NT2/D1 (cell line): ENCODE measurements around the gene ATP11B.

Experiments
- DNase-seq: peaks from one replicate; pipeline ENCODE4 v3.0.0-alpha.2; 2011; ENCODE audit warnings: low read depth, low spot score
- H3K27me3 ChIP-seq: 2 replicates; pipeline ENCODE4 v1.6.0; 2011; ENCODE audit warnings: mild to moderate bottlenecking; ENCODE audit not compliant: insufficient read length, insufficient read depth
- H3K36me3 ChIP-seq: 2 replicates; pipeline ENCODE4 v1.6.1; 2011; ENCODE audit warnings: mild to moderate bottlenecking, low read length, mixed read lengths; ENCODE audit not compliant: insufficient read depth, insufficient read length
- H3K4me1 ChIP-seq: 2 replicates; pipeline ENCODE4 v1.5.1; 2011; ENCODE audit not compliant: insufficient read depth, insufficient read length
- H3K4me3 ChIP-seq: 2 replicates; pipeline ENCODE4 v1.5.1; 2011; ENCODE audit warnings: low read depth; ENCODE audit not compliant: insufficient read length
- H3K9ac ChIP-seq: 2 replicates; pipeline ENCODE4 v1.6.0; 2011; ENCODE audit warnings: low read depth; ENCODE audit not compliant: insufficient read length
- H3K9me3 ChIP-seq: 2 replicates; pipeline ENCODE4 v1.5.1; 2011; ENCODE audit warnings: mild to moderate bottlenecking, low read length; ENCODE audit not compliant: insufficient read depth
- SUZ12 ChIP-seq: IDR thresholded peaks from 2 replicates; pipeline ENCODE4 v1.6.1; 2011; ENCODE audit not compliant: insufficient read length, insufficient read depth; ENCODE audit errors: extremely low read depth
- YY1 ChIP-seq: IDR thresholded peaks from 2 replicates; pipeline ENCODE4 v1.6.1; 2011; ENCODE audit not compliant: insufficient read length, insufficient read depth
- ZNF274 ChIP-seq: IDR thresholded peaks from 2 replicates; pipeline ENCODE4 v1.6.1; 2011; ENCODE audit warnings: mild to moderate bottlenecking, low read depth, low read length

Gene ATP11B

GRCh38 chr3:182886497-182886896 lies 93.2 kb downstream of the ATP11B start:
- no peaks in the 10 kb centered on the region for H3K4me1 ChIP-seq
- no peaks in the 10 kb centered on the region for H3K9me3 ChIP-seq
- TF ChIP-seq SUZ12 (no peak), ZNF274 (no peak), YY1 (no peak)
- no peak overlapping the region for H3K4me3 ChIP-seq
- DNase-seq, result no peak
- no peaks in the 10 kb centered on the region for H3K27me3 ChIP-seq
- peaks cover 3% of the 10 kb centered on the region for H3K36me3 ChIP-seq
- H3K9ac ChIP-seq, result no peak overlapping the region

GRCh38 chr3:182889948-182890629 lies 96.8 kb downstream of the ATP11B start:
- H3K9me3 ChIP-seq, result no peaks in the 10 kb centered on the region
- H3K4me3 ChIP-seq, result no peak overlapping the region
- no peaks in the 10 kb centered on the region for H3K27me3 ChIP-seq
- no peak for DNase-seq
- H3K36me3 ChIP-seq, result peaks cover 3% of the 10 kb centered on the region
- no peaks in the 10 kb centered on the region for H3K4me1 ChIP-seq
- TF ChIP-seq ZNF274, result no peak
- TF ChIP-seq SUZ12, result no peak
- no peak for TF ChIP-seq YY1
- no peak overlapping the region for H3K9ac ChIP-seq

- no peaks in the 10 kb centered on the region for H3K9me3 ChIP-seq
- no peak overlapping the region for H3K4me3 ChIP-seq
- H3K27me3 ChIP-seq, result no peaks in the 10 kb centered on the region
- TF ChIP-seq ZNF274 (no peak), SUZ12 (no peak), YY1 (no peak)
- H3K9ac ChIP-seq, result no peak overlapping the region
- no peak for DNase-seq
- H3K36me3 ChIP-seq, result peaks cover 3% of the 10 kb centered on the region
- H3K4me1 ChIP-seq, result no peaks in the 10 kb centered on the region
Observed at GRCh38 chr3:182891364-182891763, 98.1 kb downstream of the ATP11B start.

- H3K9ac ChIP-seq, result no peak overlapping the region
- no peaks in the 10 kb centered on the region for H3K4me1 ChIP-seq
- DNase-seq, result no peak
- no peaks in the 10 kb centered on the region for H3K9me3 ChIP-seq
- no peaks in the 10 kb centered on the region for H3K27me3 ChIP-seq
- peaks cover 3% of the 10 kb centered on the region for H3K36me3 ChIP-seq
- TF ChIP-seq YY1, result no peak
- TF ChIP-seq SUZ12, result no peak
- TF ChIP-seq ZNF274, result no peak
- H3K4me3 ChIP-seq, result no peak overlapping the region
Observed at GRCh38 chr3:182892226-182892625, 98.9 kb downstream of the ATP11B start.

GRCh38 chr3:182895513-182896112 lies 102.3 kb downstream of the ATP11B start:
- H3K4me1 ChIP-seq, result no peaks in the 10 kb centered on the region
- no peak overlapping the region for H3K9ac ChIP-seq
- H3K27me3 ChIP-seq, result no peaks in the 10 kb centered on the region
- TF ChIP-seq YY1, result no peak
- TF ChIP-seq SUZ12, result no peak
- no peak for TF ChIP-seq ZNF274
- no peak for DNase-seq
- H3K9me3 ChIP-seq, result no peaks in the 10 kb centered on the region
- H3K36me3 ChIP-seq, result peaks cover 7% of the 10 kb centered on the region
- no peak overlapping the region for H3K4me3 ChIP-seq

- H3K4me3 ChIP-seq, result no peak overlapping the region
- H3K36me3 ChIP-seq, result peaks cover 7% of the 10 kb centered on the region
- DNase-seq, result no peak
- no peak overlapping the region for H3K9ac ChIP-seq
- no peaks in the 10 kb centered on the region for H3K9me3 ChIP-seq
- H3K4me1 ChIP-seq, result no peaks in the 10 kb centered on the region
- TF ChIP-seq YY1, result no peak
- no peak for TF ChIP-seq ZNF274
- H3K27me3 ChIP-seq, result no peaks in the 10 kb centered on the region
Observed at GRCh38 chr3:182896553-182896952, 103.2 kb downstream of the ATP11B start.

- no peak for DNase-seq
- Histone ChIP-seq H3K4me1 (no peaks in the 10 kb centered on the region), H3K27me3 (no peaks in the 10 kb centered on the region), H3K4me3 (no peak overlapping the region), H3K36me3 (peaks cover 11% of the 10 kb centered on the region), H3K9ac (no peak overlapping the region), H3K9me3 (no peaks in the 10 kb centered on the region)
- no peak for TF ChIP-seq ZNF274
- TF ChIP-seq YY1, result no peak
- no peak for TF ChIP-seq SUZ12
Observed at GRCh38 chr3:182902236-182902635, 108.9 kb downstream of the ATP11B start.
